GM21786 (cell line): ENCODE data around the gene COL9A3.
A peak's percentile ranks its signal among the peaks of the same experiment; 100 is the strongest.
"Not testable (repeated sequence)": the region's sequence is repeated elsewhere in the genome, so short reads cannot be mapped to it uniquely, and the experiment has no call there.

Source experiments
- ATAC-seq: cut with Tn5 transposase; IDR thresholded peaks from one replicate; pipeline ENCODE4 v1.9.1; 2021; ENCODE audit not compliant: unreplicated experiment

Gene COL9A3

DNA sequence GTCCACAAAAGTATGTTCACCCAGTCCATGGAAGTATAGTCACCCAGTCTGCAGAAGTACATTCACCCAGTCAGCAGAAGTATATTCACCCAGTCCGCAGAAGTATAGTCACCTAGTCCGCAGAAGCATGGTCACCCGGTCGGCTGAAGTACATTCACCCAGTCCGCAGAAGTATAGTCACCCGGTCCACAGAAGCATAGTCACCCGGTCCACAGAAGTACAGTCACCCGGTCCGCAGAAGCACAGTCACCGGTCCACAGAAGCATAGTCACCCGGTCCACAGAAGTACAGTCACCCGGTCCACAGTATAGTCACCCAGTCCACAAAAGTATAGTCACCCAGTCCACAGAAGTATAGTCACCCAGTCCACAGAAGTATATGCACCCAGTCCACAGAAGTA lies 36.0 kb downstream of the COL9A3 start:
- ATAC-seq: no peak

DNA sequence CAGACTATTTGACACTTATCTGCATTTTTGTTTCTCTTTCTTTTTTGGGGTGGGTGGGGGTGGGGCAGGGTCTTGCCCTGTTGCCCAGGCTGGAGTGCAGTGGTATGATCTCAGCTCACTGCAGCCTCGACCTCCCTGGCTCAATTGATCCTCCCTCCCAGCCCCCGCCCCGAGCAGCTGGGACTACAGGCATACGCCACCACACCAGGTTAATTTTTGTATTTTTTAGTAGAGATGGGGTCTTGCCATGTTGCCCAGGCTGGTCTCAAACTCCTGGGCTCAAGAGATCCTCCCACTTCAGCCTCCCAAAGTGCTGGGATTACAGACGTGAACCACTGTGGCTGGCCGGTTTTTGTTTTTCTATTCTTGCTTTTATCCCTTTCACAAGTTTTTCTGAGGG lies 36.5 kb downstream of the COL9A3 start:
- ATAC-seq: not testable (repeated sequence)

DNA sequence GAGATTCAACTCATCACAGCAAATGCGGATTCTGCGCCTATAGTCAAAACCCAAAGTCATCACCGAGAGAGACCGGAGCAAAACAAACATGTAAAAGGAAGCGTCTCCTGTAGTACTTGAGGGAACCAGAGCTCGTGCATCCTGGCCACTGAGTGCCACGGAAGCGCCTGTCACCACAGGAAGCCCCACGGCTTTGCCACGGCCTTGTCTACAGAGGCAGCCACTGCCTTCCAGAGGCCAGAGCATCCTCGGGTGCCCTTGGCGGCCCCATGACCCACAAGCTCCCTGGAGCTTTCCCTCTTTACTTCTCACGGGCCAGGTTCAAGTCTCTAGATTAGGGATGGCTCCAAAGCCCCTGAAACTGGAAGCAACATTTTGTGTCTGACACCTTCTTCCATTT lies 37.3 kb downstream of the COL9A3 start:
- no peak for ATAC-seq

DNA sequence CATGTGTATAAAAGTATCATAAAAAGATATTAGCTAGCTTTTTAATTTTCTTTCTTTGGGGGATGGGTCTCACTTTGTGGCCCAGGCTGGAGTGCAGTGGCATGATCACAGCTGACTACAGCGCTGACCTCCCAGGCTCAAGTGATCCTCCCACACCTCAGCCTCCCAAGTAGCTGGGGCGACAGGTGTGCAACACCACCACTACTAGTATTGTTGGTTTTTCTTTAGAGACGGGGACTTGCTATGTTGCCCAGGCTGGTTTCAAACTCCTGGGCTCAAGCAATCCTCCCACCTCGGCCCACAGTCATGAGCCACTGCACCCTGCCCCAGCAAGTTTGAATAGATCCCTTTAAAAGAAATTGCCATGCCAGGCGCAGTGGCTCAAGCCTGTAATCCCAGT lies 38.3 kb downstream of the COL9A3 start:
- ATAC-seq: no peak

DNA sequence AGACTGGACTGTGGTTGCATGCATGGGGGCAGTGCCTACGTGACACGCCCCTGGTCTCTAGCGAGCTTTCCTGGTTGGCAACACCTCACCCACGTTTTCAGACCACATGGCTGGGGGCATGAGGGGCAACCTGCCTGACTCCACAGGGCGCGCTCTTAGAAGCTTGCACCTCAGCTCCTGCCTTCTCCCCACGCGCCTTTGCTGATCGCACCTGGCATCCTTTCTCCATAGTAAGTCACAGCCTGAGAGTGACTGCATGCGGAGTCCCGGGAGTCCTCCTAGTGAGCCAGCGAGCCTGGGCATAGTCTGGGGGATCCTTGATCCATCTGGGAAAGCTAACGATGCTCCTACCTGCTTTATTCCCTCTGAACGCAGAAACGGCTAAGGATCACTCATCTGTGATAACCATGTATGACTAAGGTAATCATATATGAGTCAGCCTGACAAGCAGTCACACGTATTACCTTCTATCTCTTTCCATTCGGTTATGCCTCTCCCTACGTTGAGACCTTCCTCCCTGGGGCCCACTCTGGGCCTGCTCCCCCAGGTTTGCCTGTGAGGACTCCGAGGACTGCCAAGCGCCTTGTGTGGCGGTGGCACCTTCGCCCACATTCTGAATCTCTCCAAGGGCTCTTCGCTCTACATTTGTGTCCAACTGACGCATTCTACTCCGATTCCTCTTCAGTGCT lies 40.2 kb downstream of the COL9A3 start:
- no peak for ATAC-seq

DNA sequence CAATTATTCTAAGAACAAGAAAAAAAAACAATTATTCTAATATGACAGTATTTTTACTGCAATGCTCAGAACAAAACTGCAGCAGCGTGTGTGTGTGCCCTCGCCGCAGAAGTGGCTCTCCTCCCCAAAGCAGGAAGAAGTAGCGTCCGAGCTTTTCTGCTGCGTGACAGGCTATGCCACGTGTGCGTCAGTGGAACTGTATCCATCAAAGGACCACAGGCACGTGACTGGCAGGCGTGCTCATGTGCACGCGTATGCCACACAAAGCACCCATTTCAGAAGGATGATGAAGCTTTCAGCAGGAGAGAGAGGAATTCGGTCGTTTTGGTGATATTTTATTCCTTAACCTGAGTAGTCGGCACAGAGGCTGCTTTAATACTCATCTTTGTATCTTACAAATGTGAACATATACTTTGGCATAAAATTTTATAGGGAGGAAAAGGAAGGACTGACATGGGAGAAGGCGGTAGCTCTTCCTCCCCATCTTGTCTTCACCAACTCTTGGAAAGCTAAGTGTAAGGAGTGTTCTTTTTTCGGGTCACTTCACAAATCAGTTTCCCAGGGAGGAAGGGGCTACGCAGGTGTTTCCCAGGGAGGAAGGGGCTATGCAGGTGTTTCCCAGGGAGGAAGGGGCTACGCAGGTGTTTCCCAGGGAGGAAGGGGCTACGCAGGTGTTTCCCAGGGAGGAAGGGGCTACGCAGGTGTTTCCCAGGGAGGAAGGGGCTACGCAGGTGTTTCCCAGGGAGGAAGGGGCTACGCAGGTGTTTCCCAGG lies 41.4 kb downstream of the COL9A3 start:
- ATAC-seq: no peak

DNA sequence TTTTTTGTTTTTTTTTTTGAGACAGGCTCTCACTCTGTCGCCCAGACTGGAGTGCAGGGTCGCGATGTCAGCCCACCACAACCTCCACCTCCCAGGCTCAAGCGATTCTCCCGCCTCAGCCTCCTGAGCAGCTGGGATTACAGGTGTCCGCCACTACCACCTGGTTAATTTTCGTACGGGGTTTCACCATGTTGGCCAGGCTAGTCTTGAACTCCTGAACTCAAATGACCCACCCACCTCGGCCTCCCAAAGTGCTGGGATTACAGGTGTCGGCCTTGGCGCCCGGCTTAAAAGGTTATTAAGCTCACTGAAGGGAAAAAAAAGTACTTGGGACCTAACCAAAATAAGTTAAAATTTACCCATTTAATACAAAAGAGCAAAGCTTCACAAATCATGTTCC lies 42.9 kb downstream of the COL9A3 start:
- no peak for ATAC-seq

DNA sequence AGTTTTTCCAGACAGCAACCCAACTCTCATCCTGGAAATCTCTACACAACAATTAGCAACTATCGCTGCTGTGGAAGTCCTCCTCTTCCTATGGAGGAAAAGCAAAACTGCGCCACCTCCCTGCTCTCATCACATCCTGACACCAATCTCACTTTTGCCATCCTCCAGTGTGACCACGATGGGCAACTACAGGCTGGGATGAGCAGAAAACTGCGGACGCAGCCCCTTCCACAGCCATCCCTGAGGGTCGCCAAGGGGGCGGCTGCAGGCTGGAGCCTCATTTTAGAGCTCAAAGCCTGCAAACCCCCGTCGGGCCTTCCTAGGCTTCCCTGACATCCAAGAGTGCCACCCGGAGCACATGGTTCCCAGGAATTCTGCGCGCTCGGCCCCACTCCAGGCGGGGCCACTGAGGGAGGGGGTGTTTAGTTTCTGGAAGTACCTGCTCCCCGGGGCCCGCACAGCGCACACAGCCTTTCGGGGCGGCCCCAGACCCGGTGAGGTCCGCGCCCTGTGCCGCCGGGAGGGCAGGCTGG lies 43.6 kb downstream of the COL9A3 start:
- no peak for ATAC-seq

DNA sequence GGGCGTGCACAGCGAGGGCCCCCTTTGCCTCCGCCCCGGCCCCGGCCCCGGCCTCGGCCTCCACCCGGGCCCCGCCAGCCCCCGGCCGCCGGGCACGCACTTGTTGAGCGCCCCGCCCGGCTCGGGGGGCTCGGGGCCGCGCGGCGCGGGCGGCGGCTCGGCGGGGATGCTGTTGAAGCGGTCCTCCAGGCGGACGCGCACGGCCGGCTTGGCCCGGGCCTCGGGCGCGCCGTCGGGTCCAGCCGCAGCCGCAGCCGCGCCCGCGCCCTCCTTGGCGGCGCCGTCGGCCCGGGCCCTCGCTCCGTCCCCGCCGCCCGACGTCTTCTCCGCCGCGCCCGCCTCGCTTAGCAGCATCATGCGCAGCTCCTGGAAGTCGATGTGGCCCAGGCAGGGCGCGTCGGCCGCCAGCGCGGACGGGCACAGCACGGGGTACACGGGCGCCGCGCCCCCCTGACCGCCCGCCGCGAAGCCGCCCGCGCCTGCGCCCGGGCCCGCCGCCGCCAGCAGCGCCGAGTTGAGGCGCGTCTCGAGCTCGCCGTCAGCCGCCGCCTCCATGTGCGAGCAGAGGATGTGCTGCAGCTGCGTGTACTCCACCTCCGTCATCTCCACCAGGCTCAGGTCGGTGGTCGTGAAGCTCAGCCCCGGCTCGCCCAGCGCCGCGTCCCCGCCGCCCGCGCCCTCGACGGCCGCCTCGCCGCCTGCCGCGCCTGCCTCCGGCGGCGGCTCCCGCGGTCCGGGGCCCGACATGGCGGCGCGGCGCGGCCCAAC lies 44.3 kb downstream of the COL9A3 start:
- ATAC-seq: peak; percentile 22

DNA sequence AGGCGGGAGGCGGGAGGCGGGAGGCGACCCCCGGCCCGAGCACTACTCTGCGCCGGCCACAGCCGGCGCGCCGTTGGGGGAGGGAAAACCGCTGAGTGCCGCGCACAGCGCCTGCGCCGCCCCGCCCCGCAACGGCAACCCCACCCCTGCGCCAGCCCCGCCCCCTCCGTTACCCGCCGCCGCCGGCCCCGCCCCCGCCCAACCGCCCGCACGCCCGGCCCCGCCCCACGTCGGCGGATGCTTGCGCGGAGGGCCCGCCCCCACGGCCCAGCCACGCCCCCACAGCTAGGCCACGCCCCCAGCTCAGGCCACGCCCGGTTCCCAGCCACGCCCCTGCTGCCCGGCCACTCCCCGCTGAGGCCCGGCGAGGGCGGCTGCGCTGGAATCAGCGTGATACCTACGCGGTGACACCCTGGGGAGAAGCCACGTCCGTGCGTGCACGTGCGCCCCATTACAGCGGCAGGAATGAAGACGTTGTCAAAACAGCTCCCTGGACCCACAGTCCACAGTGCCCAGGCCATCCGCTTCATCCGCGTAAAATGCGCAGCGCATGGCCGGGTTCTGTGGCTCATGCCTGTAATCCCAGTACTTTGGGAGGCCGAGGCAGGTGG lies 45.0 kb downstream of the COL9A3 start, which contains the start of gene TCFL5:
Gene TCFL5 (minus strand): TSS at position 97 of the 611 bp plus-strand sequence. CDS start 152 bp downstream, outside the sequence.
- peak; percentile 65 for ATAC-seq

DNA sequence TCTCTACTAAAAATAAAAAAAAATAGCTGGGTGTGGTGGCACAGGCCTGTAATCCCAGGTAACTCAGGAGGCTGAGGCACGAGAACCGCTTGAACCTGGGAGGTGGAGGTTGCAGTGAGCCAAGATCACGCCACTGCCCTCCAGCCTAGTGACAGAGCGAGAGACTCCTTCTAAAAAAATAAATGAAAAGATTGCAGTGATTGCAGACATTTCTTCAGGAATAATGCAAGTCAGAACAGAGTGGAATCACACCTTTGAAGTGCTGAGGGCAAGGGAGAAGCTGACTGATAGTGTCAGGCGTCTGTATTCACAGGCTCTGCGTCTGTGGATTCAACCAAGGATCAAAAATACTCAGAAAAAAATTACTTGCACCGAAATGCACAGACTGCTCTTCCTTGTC lies 47.4 kb downstream of the COL9A3 start:
- no peak for ATAC-seq

DNA sequence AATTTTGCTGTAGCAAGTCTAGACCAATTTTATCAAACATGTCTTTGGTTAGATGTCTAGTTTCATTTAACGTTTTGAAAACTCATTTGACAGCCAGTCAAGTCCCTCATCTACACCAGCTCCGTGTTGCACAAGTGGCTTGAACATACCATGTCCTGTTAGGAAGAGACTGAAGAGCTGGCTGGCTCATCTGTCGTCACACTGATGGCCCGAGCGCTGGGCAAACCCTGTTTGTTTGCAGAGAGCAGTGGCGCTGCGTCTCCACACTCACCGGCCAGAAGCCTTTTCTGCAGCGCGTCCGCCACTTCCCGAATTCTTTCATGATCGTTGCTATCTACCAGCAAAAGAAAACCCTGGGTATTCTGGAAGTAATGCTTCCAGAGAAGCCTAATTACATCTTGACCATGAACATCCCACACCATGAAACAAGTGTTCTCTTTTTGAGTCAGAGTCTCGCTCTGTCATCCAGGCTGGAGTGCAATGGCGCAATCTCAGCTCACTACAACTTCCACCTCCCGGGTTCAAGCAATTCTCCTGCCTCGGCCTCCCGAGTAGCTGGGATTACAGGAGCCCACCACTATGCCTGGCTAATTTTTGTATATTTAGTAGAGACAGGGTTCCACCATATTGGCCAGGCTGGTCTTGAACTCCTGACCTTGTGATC lies 55.5 kb downstream of the COL9A3 start:
- no peak for ATAC-seq

DNA sequence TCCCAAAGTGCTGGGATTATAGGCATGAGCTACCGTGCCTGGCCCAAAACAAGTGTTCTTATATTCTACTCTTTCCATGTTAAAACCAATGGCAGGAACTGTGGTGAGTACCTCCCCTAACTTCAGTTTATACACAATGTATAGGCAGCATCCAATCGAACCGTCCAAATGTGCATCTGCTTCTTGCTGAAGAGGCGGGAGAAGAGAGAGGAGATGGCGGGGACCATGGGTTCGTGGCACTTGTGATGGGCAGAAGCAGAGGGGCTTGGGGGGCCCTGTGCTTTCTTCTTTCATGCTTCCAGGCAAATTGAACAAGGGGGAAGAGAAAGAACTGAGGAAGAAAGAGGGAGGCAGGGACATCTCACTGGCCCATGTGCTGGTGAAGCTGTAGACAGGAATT lies 56.0 kb downstream of the COL9A3 start:
- no peak for ATAC-seq

DNA sequence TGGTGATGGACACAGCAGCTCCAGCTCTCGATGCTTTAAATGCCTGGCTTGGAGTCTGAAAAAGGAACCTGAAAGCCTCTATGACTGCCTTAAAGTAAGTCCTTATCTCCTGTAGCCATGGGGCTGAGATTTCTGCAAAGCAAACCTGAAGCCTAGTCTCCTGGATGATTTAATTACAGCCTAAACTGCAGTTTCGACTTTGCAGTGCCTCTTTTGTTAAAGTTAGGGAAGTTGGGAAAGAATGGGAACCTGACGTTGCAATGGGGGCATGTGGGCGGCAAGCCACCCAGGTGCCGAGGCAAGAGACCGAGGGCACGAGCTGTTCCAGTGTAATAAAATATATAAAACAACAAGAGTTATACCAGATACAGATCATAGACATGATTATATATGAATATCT lies 56.4 kb downstream of the COL9A3 start:
- ATAC-seq: no peak

DNA sequence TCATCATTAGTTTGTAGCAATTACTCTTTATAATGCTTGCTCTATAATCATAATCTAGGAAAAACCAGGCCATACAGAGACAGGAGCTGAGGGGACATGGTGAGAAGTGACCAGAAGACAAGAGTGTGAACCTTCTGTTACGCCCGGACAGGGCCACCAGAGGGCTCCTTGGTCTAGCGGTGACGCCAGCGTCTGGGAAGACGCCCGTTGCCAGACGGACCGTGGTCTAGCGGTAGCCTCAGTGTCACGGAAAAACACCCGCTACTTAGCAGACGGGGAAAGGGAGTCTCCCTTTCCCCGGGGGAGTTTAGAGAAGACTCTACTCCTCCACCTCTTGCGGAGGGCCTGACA lies 56.8 kb downstream of the COL9A3 start:
- not testable (repeated sequence) for ATAC-seq

DNA sequence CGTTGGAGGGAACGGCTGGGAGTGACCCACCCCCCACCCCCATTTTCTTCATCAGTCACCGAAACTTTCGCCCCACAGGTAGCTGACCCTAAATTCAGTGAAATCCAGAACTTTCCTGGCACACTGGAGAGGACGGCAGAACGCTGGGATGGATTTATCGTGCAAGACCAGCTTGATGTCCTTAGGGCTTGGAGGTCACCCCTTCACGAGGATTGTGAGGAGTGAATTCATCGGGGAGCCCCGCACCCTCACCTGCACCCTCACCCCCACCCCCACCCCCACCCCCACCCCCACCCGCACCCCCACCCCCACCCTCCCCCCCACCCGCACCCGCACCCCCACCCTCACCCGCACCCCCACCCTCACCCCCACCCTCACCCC lies 58.1 kb downstream of the COL9A3 start:
- no peak for ATAC-seq

DNA sequence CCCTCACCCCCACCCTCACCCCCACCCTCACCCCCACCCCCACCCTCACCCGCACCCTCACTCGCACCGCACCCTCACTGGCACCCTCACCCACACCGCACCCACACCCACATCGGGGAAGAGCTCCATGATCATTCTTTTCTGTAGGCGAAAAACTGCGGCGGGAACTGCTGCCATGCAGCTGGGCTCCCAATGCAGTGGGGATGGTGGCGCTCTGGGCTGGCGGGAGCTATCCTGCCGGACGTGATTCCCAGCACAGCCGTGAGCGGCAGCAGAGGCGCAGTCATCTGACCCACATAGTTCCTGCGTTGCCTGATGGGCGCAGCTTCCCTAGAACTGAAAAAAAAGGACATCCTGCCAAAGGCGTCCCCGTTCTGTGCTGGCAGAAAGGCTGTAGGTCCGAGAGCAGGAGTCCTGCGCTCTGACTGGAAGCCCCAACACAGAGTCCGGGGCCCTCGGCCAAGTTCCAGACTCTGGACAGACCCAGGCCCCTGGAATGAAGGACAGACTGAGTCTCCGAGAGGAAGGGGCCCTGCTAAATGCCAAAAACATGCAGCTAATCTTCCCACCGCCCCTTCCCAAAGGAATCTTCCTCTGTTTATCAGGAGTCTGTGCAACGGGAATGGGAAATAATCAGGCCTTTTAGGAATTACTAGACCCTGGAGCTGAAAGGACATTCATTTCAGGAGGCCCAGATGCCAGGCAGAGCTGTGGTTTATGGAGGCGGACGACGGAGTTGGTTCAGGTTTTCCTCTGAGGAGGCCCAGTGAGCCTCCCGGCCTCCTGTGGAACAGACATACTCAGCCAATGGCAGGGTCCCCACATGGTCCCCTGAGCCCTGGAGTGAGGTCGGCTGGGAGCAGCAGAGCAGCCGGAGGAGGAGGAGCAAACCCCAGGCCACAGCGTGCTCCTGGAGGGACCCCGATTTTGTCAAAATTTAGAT lies 58.8 kb downstream of the COL9A3 start:
- no peak for ATAC-seq

DNA sequence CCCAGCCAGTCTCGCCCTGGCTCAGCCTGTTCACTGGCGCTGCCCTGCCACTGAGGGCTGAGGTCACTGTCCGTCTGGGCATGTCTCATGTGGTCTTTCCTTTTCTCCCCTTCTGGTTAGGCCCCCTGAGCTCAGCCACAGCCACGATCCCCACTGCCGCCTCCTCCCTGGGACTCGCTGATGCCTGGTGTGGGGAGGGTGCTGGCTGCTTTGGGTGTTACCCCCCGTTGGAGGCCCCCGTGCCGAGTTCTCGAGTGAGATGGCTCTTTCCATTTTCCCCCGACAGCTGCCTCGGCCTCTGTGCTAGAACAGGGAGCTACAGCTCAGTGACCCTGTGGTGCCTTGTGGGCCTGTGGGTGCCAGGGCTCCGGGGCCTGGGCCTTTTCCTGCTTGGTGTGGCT lies 59.7 kb downstream of the COL9A3 start:
- ATAC-seq: no peak
